ENCODE measurements around the gene CDK2AP2. TPM values are rescaled to one million over a fixed set of nuclear protein-coding genes. Genes with fewer than 3 reads are reported as not detected.
A peak's percentile ranks its signal among the peaks of the same experiment; 100 is the strongest.

CDK2AP2 gene
- total and polyA plus RNA-seq, 9 of the 15 experiments (the other 6 are each of a cell fraction or from before 2014, with no cell fraction given) = 4.4 to 47.4 (median 21.7) TPM

GRCh38 chr11:67464411-67465188 lies 43.4 kb downstream of the CDK2AP2 start (continued):
- TF ChIP-seq ZNF584 (CRISPR knock-in tag; IDR thresholded peaks at IDR 0.05; ENCODE audit: low read depth) (0 out of 2 replicates have a peak, but pooled peaks have one; percentile 25), CEBPG (CRISPR knock-in tag; IDR thresholded peaks at IDR 0.05) (no peak), CEBPG (tag; conservative IDR thresholded peaks at IDR 0.05 in 1 of 2, IDR thresholded peaks at IDR 0.05 in 1 of 2) (no peak), ZNF184 (CRISPR knock-in tag; IDR thresholded peaks at IDR 0.05) (no peak), ZBTB17 (CRISPR knock-in tag; IDR thresholded peaks at IDR 0.05) (peak; percentile 43; the same call in 1 of the 2 replicates), HMGN3 (IDR thresholded peaks at IDR 0.05; ENCODE audit: borderline replicate concordance, extremely low read depth, insufficient read length, low read depth, low read length) (peak; percentile 20), NCOA4 (IDR thresholded peaks at IDR 0.05; ENCODE audit: partially characterized antibody) (no peak), TAF9B (IDR thresholded peaks at IDR 0.05; ENCODE audit: partially characterized antibody) (peak; percentile 63), KLF10 (CRISPR knock-in tag; IDR thresholded peaks at IDR 0.05) (peak; percentile 15; the same call in 1 of the 2 replicates), ZNF175 (CRISPR knock-in tag; IDR thresholded peaks at IDR 0.05; ENCODE audit: low read depth) (no peak), ILK (tag; IDR thresholded peaks at IDR 0.05; ENCODE audit: borderline replicate concordance, low read depth) (no peak), ZNF407 (IDR thresholded peaks at IDR 0.05; ENCODE audit: low read depth) (no peak), POLR2A (conservative IDR thresholded peaks at IDR 0.05) (peak; percentile 78), GATA2 (CRISPR knock-in tag; IDR thresholded peaks at IDR 0.05) (no peak), MLX (CRISPR knock-in tag; conservative IDR thresholded peaks at IDR 0.05) (no peak), KDM2B (CRISPR knock-in tag; IDR thresholded peaks at IDR 0.05) (peak; percentile 67; the same call in 1 of the 2 replicates), ZNF395 (CRISPR knock-in tag; IDR thresholded peaks at IDR 0.05) (peak; percentile 68)
